ENCODE measurements around the gene L3MBTL4. TPM values are rescaled to one million over a fixed set of nuclear protein-coding genes. Genes with fewer than 3 reads are reported as not detected.

Gene L3MBTL4
- total and polyA plus RNA-seq, 4 donors = 2.3 to 15.0 (median 5.0) TPM

DNA sequence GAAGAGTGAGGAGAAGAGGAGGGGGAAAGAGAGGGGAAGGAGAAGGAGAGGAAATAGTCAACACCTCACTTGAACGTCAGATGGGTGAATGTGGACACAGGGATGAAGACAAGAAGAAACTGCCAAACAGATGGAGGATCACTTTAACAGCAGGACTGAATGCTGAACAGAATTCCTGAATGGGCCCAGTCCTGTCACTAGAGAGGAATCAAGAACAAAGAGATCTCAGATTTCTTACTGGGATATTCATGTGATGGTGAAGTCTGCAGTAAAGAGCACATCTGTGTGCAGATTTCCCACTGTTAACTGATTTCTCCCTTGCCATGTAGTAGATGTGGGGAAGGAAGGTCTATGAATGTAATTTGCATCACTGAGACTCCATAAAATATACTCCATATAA lies 135.4 kb downstream of the L3MBTL4 start:
- Histone ChIP-seq H3K9me3 (ENCODE audit: control insufficient read depth in 4 of 4, low read length in 3 of 4) (no peaks in the 10 kb centered on the region), H3K27ac (ENCODE audit: low read depth in 1 of 2, low read length in 2 of 2) (no peak overlapping the region), H3K36me3 (ENCODE audit: control insufficient read depth in 4 of 4, insufficient read depth in 3 of 4, low read depth in 1 of 4, low read length in 3 of 4) (peaks cover 0 to 3% (median 1%) of the 10 kb centered on the region in 4 donors), H3K27me3 (ENCODE audit: control insufficient read depth in 4 of 4, insufficient read depth in 4 of 4, low read length in 3 of 4) (no peaks in the 10 kb centered on the region), H3K4me1 (ENCODE audit: control insufficient read depth in 4 of 4, insufficient read depth in 4 of 4, low read length in 3 of 4) (peaks cover 0 to 9% (median 6%) of the 10 kb centered on the region in 4 donors), H3K4me3 (ENCODE audit: low read depth in 1 of 3, low read length in 3 of 3) (no peak overlapping the region), H3K9ac (ENCODE audit: low read depth in 1 of 2, low read length in 2 of 2) (no peak overlapping the region)
- no peak for TF ChIP-seq YY1 (IDR thresholded peaks at IDR 0.05)
- TF ChIP-seq RAD21 (IDR thresholded peaks at IDR 0.05) = no peak
- TF ChIP-seq, protein P1, sequence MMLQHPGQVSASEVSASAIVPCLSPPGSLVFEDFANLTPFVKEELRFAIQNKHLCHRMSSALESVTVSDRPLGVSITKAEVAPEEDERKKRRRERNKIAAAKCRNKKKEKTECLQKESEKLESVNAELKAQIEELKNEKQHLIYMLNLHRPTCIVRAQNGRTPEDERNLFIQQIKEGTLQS (IDR thresholded peaks at IDR 0.05) = no peak
- TF ChIP-seq FOXA2 (IDR thresholded peaks at IDR 0.05) = no peak
- no peak for TF ChIP-seq FOXA1 (IDR thresholded peaks at IDR 0.05)
- no peak for TF ChIP-seq NR2F2 (IDR thresholded peaks at IDR 0.05)
- TF ChIP-seq JUND (IDR thresholded peaks at IDR 0.05) = no peak
- no peak for TF ChIP-seq MAX (IDR thresholded peaks at IDR 0.05)
- TF ChIP-seq EGR1 (IDR thresholded peaks at IDR 0.05; ENCODE audit: low read depth in 2 of 2) = no peak
- TF ChIP-seq GABPA (IDR thresholded peaks at IDR 0.05 in 1 of 2, conservative IDR thresholded peaks at IDR 0.05 in 1 of 2) = no peak
- TF ChIP-seq REST (IDR thresholded peaks at IDR 0.05) = no peak
- TF ChIP-seq, protein P2, sequence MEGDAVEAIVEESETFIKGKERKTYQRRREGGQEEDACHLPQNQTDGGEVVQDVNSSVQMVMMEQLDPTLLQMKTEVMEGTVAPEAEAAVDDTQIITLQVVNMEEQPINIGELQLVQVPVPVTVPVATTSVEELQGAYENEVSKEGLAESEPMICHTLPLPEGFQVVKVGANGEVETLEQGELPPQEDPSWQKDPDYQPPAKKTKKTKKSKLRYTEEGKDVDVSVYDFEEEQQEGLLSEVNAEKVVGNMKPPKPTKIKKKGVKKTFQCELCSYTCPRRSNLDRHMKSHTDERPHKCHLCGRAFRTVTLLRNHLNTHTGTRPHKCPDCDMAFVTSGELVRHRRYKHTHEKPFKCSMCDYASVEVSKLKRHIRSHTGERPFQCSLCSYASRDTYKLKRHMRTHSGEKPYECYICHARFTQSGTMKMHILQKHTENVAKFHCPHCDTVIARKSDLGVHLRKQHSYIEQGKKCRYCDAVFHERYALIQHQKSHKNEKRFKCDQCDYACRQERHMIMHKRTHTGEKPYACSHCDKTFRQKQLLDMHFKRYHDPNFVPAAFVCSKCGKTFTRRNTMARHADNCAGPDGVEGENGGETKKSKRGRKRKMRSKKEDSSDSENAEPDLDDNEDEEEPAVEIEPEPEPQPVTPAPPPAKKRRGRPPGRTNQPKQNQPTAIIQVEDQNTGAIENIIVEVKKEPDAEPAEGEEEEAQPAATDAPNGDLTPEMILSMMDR (IDR thresholded peaks at IDR 0.05; ENCODE audit: low read depth, low read length, missing input control) = no peak
- TF ChIP-seq RXRA (IDR thresholded peaks at IDR 0.05) = no peak
- TF ChIP-seq HNF4A (conservative IDR thresholded peaks at IDR 0.05) = no peak
- TF ChIP-seq SP1 (IDR thresholded peaks at IDR 0.05) = no peak
- no peak for TF ChIP-seq ZBTB33 (IDR thresholded peaks at IDR 0.05)
- TF ChIP-seq TAF1 (conservative IDR thresholded peaks at IDR 0.05) = no peak
- no peak for TF ChIP-seq HNF4G (IDR thresholded peaks at IDR 0.05)
- whole genome bisulfite sequencing = 92% methylated on average over 1 of the region's 1 CpG
- DNase-seq (ENCODE audit: low spot score) = no peak

Data from liver (tissue), 9 donors.